Activated T-cell treated with anti-CD3 and anti-CD28 coated beads, Interleukin-2, amount 50 U/mL, for 48 hours (primary cell): ENCODE results near the gene TTC24.
"Not testable (repeated sequence)": the region's sequence is repeated elsewhere in the genome, so short reads cannot be mapped to it uniquely, and the experiment has no call there.

Experiments used
- DNase-seq, 2 experiments: peaks; one replicate each; pipeline ENCODE4 v3.0.0-alpha.2; 2020

TTC24 gene

GRCh38 chr1:156589546-156589945 is 10.0 kb downstream of the TTC24 start:
- DNase-seq = no peak

- DNase-seq = no peak
Observed at GRCh38 chr1:156590326-156591180, 11.0 kb downstream of the TTC24 start.

- DNase-seq = no peak
Observed at GRCh38 chr1:156591181-156591431, 11.6 kb downstream of the TTC24 start.

DNA sequence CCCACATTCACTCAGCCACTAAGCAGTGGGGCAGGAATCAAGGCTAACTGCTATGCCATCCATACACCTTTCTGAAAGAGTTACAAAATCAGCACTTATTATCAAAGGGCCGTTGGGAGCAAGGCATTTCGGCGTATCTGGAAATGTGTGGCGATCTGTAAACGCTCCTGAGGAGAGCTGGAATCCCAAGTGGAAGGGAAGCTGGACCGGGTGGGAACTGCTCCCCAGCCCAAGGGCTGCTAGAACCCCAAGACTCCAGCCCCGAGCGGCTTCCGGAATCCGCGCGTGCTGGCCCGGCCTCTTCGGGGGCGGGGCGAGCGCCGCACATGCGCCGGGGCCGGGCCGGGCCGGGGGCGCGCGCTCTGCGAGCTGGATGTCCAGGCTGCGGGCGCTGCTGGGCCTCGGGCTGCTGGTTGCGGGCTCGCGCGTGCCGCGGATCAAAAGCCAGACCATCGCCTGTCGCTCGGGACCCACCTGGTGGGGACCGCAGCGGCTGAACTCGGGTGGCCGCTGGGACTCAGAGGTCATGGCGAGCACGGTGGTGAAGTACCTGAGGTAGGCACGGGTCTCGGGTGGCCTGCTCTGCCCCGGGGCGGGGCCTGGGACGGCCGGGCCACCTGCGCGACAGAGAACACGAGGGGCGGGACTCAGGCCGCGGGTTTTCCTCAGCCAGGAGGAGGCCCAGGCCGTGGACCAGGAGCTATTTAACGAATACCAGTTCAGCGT is 12.1 kb downstream of the TTC24 start, which contains the start of gene NAXE:
Gene NAXE (plus strand): TSS at position 345 of the 726 bp plus-strand sequence. CDS start 29 bp downstream, at position 374.
- DNase-seq = peak; percentile 79 to 84

DNA sequence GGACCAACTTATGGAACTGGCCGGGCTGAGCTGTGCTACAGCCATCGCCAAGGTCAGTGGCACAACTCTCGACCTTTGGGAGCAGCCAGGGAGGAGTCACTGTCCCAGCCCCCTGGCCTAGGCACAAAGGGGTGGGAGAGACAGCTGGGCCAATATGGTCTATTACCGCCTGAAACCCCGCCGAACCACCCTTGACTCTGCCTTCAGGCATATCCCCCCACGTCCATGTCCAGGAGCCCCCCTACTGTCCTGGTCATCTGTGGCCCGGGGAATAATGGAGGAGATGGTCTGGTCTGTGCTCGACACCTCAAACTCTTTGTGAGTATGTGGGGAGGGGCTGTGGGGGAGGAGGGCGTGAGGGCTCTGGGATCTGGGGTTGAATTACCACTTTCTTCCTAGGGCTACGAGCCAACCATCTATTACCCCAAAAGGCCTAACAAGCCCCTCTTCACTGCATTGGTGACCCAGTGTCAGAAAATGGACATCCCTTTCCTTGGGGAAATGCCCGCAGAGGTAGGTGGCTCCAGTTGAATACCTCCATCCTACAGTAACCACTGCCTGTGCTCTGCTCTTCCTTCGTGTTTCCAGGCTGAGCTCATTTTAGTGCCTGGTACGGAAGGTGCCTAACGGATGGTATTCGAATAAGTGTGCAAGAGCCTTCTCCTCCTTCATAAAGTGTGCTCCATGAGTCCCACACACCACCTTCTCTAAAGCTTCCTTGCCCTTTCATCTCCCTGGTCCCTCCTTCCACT is 12.8 kb downstream of the TTC24 start:
- no peak for DNase-seq

DNA sequence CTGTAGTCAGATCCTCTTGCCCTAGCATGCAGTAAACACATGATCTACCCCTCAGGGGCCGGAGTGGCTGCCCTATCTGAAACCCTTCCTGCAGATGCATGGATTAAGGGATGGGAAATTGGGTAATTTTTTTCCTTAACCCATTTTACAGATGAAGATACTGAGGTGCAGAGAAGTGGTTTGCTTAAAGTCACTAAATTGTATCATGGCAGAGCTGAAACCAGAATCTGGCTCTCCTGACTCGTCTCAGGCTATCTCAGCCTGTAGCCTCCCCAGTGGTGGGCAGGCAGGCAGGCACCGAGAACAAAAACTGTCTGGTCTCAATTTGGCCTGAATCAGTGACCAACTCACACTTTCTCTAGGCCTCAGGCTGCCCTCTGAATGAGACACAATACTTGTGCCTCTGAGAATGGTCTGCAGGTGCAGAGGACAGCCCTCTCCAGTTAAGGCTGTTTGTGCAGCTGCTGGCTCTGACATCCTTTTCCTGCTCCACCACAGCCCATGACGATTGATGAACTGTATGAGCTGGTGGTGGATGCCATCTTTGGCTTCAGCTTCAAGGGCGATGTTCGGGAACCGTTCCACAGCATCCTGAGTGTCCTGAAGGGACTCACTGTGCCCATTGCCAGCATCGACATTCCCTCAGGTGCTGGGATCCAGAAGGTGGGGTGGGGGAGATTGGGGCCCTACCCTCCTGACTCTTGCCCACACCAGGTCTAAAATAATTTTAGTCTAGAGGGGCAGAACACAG is 13.6 kb downstream of the TTC24 start:
- no peak for DNase-seq

GRCh38 chr1:156593661-156593989 is 14.1 kb downstream of the TTC24 start:
- DNase-seq = no peak

DNA sequence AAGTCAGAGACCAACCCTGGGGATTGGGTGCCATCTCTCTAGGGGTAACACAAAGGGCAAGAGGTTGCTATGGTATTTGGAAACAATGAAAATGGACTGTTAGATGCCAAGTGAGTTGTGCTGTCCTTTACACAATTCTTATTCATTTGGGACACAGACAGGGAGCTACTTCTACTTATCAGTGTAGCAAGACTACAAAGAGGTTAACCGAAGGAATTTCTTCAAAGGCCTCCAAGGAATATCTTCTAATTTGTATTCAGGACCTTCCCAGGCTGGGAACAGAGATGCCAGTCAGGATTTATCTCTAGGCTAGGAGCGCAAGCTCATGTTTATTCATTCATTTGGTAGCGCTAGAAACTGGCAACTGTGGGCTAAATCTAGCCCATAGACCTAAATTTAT is 14.7 kb downstream of the TTC24 start:
- DNase-seq = no peak

GRCh38 chr1:156595016-156595415 is 15.5 kb downstream of the TTC24 start:
- DNase-seq = no peak

GRCh38 chr1:156596426-156596825 is 16.9 kb downstream of the TTC24 start:
- DNase-seq = no peak

- DNase-seq = no peak
Observed at GRCh38 chr1:156598125-156598524, 18.6 kb downstream of the TTC24 start.

DNA sequence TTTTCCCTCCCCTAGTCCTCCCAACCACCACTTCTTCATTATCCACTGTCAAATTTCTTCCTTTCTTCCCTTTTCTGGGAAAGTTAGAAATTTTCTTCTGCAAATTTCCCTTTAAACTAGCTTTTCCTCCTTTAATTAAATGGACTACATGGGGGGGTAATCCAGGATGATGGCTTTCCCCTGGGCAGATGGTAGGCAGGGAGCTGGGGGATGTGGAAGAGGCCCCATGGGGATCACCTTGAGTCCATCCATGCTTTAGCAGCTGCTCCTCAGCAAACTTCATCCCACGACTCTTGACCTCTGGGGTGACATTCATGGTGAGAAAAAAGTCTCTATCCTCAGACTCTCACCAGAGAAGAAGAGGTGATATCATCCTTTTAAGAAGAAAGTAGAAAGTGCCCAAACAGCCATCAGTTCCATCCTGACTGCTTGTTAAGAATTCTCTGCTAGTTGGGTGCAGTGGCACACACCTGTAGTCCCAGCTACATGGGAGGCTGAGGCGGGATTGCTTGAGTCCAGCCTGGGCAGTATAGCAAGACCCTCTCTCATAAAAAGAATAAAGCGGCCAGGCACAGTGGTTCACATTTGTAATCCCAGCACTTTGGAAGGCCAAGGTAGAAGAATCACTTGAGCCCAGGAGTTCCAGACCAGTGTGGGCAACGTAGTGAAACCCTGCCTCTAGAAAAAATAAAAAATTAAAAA is 19.4 kb downstream of the TTC24 start:
- no peak for DNase-seq

DNA sequence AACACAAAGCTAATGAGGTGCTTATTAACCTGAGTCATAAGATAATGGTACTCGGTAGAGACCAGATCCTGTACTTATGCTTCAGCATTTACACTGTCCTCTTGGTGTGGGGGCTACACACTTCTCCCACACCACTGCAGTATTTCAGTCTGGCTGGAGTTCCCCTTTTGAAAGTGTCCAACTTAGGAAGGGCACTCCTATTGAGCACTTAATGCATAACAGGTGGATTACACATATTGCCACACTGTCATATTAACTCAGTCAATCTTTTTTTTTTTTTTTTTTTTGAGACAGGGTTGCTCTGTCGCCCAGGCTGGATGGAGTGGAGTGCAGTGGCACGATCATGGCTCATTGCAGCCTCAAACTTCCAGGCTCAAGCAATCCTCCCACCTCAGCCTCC is 20.3 kb downstream of the TTC24 start:
- no peak for DNase-seq

DNA sequence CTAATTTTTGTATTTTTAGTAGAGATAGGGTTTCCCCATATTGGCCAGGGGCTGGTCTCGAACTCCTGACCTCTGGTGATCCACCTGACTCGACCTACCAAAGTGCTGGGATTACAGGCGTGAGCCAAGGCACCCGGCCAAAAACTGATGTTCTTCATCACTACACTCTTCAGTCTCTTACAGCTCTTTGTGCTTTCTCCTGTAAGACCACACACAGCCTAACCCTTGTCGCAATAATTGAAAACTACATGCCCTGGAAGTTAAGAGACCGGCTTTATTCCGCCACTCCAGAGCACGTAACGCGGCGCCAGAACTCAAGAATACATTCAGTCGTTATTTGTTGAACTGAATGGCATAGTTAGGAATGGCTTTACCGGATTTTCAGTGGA is 21.2 kb downstream of the TTC24 start:
- DNase-seq = no peak

- DNase-seq = peak; percentile 85 to 87
Observed at GRCh38 chr1:156601122-156601830, 21.8 kb downstream of the TTC24 start, which contains the start of gene GPATCH4. GPATCH4 (minus strand) TSS chr1:156601479.

- DNase-seq = no peak
Observed at GRCh38 chr1:156601892-156602291, 22.4 kb downstream of the TTC24 start.

- DNase-seq = no peak
Observed at GRCh38 chr1:156602557-156602993, 23.1 kb downstream of the TTC24 start.

DNA sequence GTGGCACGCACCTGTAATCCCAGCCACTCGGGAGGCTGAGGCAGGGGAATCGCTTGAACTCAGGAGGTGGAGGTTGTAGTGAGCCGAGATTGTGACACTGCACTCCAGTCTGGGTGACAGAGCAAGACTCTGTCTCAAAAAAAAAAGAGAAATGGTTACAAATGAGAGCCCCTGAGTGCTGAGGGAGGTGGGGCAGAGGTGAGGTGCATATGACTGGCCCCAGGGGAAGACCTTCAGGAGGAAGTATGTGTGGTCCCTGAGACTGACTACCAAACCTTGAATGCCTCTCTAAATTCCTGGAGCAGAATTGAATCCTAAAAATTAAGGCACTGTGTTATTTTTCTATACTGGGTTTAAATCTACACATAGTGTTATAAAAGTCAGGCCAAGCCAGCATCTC is 27.8 kb downstream of the TTC24 start:
- DNase-seq = not testable (repeated sequence)

GRCh38 chr1:156608036-156608674 is 28.6 kb downstream of the TTC24 start:
- DNase-seq = peak in 1 of 2 experiments; percentile 63

DNA sequence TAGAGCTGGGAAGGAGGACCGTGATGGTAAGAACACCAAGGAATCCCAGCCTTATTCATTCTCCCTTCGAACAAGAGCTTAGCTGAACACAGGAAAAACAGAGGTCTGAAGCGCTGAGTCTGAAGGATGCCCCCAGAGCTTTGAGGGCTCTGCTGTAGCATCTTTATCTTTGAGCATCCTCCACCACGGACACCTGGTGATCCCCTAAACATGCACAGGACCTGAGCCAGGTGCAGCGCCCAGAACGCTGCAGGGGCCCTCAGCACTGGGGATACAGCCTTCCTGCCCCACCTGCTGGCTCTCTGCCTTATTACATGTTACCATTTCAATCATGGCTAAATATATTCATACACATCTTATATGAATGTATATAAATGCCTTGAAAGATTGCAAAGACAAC is 29.5 kb downstream of the TTC24 start:
- peak; percentile 65 to 72 for DNase-seq

GRCh38 chr1:156610072-156610471 is 30.5 kb downstream of the TTC24 start:
- not testable (repeated sequence) for DNase-seq
